ENCODE measurements around the gene ANTXR2.
"Not testable (repeated sequence)": the region's sequence is repeated elsewhere in the genome, so short reads cannot be mapped to it uniquely, and the experiment has no call there.

The ANTXR2 gene

DNA sequence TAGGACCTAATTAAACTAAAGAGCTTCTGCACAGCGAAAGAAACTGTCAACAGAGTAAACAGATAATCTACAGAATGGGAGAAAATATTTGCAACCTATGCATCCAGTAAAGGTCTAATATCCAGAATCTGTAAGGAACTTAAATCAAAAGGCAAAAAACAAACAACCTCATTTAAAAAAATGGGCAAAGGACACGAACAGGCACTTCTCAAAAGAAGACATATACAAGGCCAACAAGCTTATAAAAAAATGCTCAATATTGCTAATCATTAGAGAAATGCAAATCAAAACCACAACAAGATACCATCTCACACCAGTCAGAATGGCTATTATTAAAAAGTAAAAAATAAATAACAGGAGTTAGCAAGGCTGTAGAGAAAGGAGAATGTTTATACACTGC, 81.9 kb downstream of the ANTXR2 start:
- not testable (repeated sequence) for DNase-seq (ENCODE audit: low spot score)

- no peak for DNase-seq (ENCODE audit: low spot score)
Measured at GRCh38 chr4:79987401-79987800, 85.6 kb downstream of the ANTXR2 start.

- no peak for DNase-seq (ENCODE audit: low spot score)
Measured at GRCh38 chr4:79983431-79983830, 89.6 kb downstream of the ANTXR2 start.

- DNase-seq (ENCODE audit: low spot score): no peak
Measured at GRCh38 chr4:79982601-79983322, 90.3 kb downstream of the ANTXR2 start.

DNA sequence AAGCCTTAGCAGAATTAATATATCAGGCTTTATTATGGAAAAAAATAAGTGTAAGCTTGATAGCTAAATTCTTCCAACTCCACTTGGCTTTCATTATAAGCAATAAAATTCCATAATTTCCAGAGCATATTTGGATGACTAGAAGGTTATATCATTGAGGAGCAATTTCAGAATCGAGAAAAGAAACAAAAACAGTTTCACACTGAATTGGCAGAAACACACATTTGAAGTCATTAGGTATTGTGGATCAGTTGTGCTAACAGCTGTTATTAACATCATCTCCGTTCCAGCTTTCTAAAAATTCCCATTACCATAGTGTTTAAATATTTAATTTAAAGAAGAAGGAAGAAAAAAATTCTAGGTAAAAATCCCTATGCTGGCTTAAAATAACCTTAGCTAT, 92.6 kb downstream of the ANTXR2 start:
- no peak for DNase-seq (ENCODE audit: low spot score)

DNA sequence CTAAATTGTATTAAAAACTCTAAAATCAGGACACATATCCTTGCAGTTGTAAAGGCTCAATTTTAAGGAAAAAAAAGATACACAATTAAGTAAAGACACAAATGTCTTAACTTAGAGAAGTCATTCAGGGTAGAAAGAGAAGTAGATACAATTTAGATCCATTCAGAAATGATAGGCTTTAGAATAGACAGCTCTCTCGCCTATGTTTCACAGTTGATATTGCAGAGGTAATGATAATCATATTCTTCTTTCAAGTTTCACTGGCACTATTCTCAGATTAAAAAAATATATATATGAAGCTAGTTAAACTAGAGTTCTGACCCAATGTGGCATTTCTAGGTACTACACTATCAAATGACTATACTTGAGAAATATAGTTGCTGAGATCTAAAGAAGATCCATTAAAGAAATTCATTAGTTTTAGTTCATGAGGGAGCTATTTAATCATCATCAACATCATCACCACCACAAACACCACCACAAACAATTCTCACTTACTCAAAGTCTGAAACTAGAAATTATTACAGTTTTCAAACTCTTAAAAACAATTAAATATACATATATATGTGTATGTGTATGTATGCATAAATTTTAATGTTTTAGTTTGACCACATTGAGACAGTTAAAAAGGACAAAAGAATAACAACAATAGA, 93.1 kb downstream of the ANTXR2 start:
- DNase-seq (ENCODE audit: low spot score): no peak

DNA sequence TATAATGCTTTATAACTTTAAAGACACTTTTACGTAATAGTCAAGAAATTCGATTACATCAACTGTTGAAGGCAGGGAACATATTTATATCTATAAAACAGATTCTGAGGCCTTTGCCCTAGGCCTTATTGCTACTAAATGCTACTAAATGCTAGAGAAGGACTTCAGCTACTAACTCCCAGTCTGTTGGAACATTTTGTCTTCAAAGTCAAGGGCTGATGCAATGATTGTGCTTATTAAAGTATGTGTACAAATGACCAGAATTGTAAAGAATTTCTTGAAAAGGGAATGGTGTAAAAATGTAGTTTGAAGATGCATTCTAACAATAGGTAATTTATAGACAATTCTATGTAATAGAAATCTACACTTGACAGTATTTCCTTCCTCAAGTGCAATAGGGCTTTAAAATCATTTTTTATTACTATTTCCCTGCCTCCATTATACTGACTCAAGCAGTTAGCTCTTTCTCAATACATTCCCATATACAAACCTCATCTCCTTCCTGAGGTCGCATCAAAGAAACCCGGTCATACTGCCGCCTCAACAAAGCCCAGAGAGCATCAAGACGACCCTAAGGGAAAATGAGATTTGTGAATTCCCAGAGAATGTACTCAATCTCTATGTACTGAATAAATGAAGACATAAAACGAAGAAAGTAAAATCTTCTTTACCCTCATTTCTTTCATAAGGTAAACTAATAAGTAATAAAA, 95.7 kb downstream of the ANTXR2 start:
- DNase-seq (ENCODE audit: low spot score): no peak

DNA sequence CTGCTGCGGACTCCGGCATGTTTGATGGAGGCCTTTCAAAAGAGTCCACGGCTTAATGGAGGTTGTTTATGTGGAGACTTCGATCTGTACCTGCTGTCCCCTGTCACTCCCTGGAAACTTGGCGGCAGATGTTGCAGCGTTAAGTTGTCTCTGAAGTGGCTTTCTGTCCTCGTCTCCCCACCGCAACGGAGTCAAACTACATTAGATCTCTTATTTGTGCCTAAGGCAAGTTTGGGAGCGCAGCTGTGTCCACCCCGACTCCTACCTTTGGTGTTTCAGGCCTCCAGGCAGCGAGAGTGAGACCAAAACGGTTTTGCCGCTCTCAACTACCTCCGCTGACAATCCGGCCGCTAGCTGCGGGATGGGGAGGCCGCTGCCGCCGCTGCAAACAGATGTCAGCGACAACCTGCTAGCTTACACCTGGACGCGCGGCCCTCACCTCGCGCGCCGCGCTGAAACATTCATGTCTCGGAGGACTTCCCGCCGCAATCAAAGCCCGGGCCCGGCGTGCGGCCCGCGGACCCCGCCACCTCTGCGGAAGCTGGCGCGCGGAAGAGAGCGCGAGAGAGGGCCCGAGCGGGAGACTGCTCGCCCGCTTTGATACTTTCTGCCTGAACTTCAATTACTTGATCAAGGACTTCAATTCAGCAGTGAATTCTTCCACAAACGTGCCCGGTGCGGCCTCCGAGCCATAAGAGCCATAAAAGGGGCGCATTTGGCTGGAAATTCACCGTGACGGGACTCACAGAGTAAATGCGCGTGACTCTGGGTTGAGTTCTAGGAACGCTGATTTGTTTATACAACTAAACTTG, 108.4 kb downstream of the ANTXR2 start:
- no peak for DNase-seq (ENCODE audit: low spot score)

GRCh38 chr4:79964020-79964399, 109.0 kb downstream of the ANTXR2 start:
- no peak for DNase-seq (ENCODE audit: low spot score)

GRCh38 chr4:79959652-79960051, 113.4 kb downstream of the ANTXR2 start:
- DNase-seq (ENCODE audit: low spot score): peak; percentile 45

GRCh38 chr4:79958466-79959264, 114.4 kb downstream of the ANTXR2 start:
- DNase-seq (ENCODE audit: low spot score): peak; percentile 96

DNA sequence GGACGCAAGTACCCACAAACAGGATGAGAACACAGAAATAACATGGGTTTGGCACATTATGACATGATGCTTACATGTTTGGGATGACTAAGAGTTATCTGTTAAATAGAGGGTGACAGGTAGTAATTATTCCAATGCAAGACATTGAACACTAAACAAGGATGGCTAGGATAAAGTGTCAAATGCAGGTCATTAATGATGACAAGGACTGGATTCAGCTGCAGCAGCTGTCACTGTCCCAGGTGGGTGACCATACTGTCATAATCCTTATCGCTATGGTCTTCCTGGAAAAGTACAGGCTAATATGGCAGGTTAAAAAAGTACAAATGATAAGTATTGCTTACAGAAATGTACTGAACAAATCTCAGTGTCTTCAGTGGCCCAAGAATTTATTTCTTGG, 123.9 kb downstream of the ANTXR2 start:
- DNase-seq (ENCODE audit: low spot score): peak; percentile 66

DNA sequence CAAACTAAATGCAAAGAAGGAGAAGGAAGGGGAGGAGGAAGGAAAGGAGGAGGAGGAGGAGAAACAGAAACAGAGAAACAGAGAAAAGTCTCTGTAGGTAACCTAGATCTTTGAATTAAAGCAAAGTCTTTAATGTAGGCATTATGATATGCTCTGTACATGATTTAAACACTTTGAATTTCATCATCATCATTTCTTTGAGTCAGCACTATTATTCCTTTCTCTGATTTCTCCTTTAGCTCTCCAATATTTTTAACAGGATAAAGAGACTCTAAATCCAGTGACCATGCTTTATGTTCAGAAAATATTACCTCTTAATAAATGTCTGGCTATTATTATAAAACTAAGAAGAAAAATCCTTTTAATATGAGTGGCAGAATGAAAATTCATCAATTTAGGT, 124.3 kb downstream of the ANTXR2 start:
- no peak for DNase-seq (ENCODE audit: low spot score)

- DNase-seq (ENCODE audit: low spot score): no peak
Measured at GRCh38 chr4:79948261-79948660, 124.8 kb downstream of the ANTXR2 start.

DNA sequence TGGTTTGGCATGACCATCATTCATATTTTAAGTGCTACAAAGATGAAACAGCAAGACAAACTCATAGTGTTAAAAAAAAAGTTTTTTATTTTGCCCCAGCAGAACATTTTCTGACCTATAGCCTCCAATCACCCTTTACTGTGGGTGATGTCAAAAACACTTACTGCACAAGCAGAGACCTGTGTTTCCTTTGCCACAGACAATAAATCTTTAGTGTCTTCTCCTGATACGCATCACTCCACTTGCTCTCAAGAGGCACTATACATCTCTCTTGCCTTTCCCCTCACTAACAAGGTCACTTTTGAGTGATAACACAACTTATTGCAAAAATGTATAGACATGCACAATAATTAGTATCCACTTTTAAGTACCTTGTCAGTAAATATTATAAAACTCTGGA, 125.6 kb downstream of the ANTXR2 start:
- DNase-seq (ENCODE audit: low spot score): peak; percentile 72

- DNase-seq (ENCODE audit: low spot score): no peak
Measured at GRCh38 chr4:79935274-79935673, 137.8 kb downstream of the ANTXR2 start.

DNA sequence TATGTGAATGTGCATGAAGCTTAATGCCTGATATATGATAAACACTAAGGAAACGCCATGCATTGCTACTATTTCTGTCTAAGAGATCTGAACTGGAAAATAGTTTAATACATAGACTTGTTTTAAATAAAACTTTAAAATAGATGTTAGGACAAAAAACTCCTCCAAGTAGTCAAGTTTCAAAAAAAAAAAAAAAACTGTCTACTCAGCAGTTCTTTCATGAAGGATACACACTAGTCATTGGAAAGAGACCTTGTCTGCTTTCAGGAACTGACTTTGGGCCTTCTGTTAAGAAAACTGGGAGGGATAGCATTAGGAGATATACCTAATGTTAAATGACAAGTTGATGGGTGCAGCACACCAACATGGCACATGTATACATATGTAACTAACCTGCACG, 138.4 kb downstream of the ANTXR2 start:
- DNase-seq (ENCODE audit: low spot score): no peak

DNA sequence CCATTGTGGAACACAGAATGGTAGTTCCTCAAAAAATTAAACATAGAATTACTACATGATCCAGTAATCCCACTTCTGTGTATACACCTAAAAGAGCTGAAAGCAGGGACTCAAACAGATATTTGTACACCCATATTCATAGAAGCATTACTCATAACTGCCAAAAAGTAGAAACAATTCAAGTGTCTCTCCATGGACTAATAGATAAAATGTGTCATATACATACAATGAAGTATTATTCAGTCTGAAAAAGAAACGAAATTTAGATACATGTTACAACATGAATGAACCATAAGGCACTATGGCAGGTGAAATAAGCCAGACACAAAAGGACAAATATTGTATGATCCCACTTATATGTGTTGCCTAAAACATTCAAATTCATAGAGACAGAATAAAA, 145.1 kb downstream of the ANTXR2 start:
- no peak for DNase-seq (ENCODE audit: low spot score)

GRCh38 chr4:79923281-79923680, 149.7 kb downstream of the ANTXR2 start:
- DNase-seq (ENCODE audit: low spot score): no peak

- DNase-seq (ENCODE audit: low spot score): no peak
Measured at GRCh38 chr4:79922011-79922410, 151.0 kb downstream of the ANTXR2 start.

Data from SK-N-DZ (cell line).